SH-SY5Y (cell line): Measurements from ENCODE around the gene LRMDA.

Experiments
- GATA2 ChIP-seq: IDR thresholded peaks from 2 replicates; pipeline ENCODE4 v1.6.1; 2011; ENCODE audit warnings: mild to moderate bottlenecking, low read depth, low read length
- GATA3 ChIP-seq: IDR thresholded peaks from 2 replicates; pipeline ENCODE4 v1.6.1; 2011; ENCODE audit warnings: low read depth, mild to moderate bottlenecking, low read length, moderate library complexity

LRMDA gene

GRCh38 chr10:75431180-75432111 lies at the start of gene LRMDA:
Gene LRMDA (plus strand): TSS chr10:75431624.
- TF ChIP-seq GATA2 (no peak), GATA3 (no peak)

GRCh38 chr10:75386128-75386527 lies 45.3 kb upstream of the LRMDA start:
- TF ChIP-seq GATA2 (no peak), GATA3 (no peak)

- TF ChIP-seq GATA2 (no peak), GATA3 (no peak)
These were observed 43.3 kb upstream of the LRMDA start for GRCh38 chr10:75388082-75388481.

- TF ChIP-seq GATA3 (no peak), GATA2 (no peak)
These were observed 41.2 kb upstream of the LRMDA start for GRCh38 chr10:75390178-75390577.

- no peak for TF ChIP-seq GATA3
- TF ChIP-seq GATA2, result no peak
These were observed 39.2 kb upstream of the LRMDA start for GRCh38 chr10:75392271-75392670.

GRCh38 chr10:75392744-75393143 lies 38.7 kb upstream of the LRMDA start:
- TF ChIP-seq GATA2, result no peak
- no peak for TF ChIP-seq GATA3

- TF ChIP-seq GATA2, result no peak
- no peak for TF ChIP-seq GATA3
These were observed 37.2 kb upstream of the LRMDA start for GRCh38 chr10:75394221-75394620.

- TF ChIP-seq GATA3 (no peak), GATA2 (no peak)
These were observed 36.1 kb upstream of the LRMDA start for GRCh38 chr10:75395066-75395931.

GRCh38 chr10:75395932-75396630 lies 35.3 kb upstream of the LRMDA start:
- no peak for TF ChIP-seq GATA2
- TF ChIP-seq GATA3, result no peak

- TF ChIP-seq GATA3 (no peak), GATA2 (no peak)
These were observed 34.6 kb upstream of the LRMDA start for GRCh38 chr10:75396631-75397495.

- no peak for TF ChIP-seq GATA2
- no peak for TF ChIP-seq GATA3
These were observed 33.8 kb upstream of the LRMDA start for GRCh38 chr10:75397496-75398199.

GRCh38 chr10:75398200-75398691 lies 33.2 kb upstream of the LRMDA start:
- TF ChIP-seq GATA2 (no peak), GATA3 (no peak)
